ENCODE results near the gene ENTPD7.
"Not testable (repeated sequence)": the region's sequence is repeated elsewhere in the genome, so short reads cannot be mapped to it uniquely, and the experiment has no call there.

The ENTPD7 gene

DNA sequence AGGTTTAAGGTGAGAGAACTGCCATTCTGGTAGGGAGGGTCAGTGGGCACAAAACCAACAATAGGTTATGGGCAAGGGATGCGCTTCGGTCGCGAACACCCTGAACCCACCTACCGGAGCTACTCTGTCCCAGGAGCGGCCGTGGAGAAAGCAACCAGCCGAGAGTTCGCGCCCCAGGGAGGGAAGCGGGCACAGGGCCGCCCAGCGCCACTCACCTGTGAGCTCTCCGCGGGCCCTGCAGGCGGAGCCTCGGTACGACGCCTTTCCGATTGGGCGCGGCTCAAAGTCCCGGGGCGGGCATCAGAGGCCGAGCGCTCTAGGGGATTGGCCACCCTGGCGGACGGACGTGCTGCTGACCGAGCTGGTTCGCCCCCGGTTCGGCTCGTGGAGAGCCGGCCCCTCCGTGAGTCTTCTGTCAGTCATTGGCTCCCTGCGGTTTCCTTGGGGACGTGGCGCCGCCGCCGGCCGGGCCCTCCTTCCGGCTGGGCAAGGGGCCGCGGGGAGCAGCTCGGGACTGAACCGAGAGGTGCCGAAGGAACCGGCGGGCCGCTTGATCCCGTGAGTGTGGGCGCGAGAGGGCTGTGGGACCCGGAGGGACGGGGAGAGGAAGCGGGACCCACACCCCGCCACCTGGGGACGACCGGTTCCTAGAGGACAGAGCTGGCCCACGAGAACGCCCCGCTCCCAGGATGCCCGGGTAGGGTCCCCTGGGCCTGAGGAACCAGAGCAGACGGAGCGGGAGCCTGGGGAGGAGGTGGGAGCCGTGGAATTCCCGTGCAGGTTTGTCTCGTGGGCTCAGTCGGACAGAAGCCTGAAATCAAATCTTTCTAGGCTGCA lies at the start of gene ENTPD7:
Gene ENTPD7, plus strand, starts transcription at position 479 of the 837 bp plus-strand sequence. CDS start 448 bp downstream, outside the sequence.
- peak; percentile 97 for DNase-seq

DNA sequence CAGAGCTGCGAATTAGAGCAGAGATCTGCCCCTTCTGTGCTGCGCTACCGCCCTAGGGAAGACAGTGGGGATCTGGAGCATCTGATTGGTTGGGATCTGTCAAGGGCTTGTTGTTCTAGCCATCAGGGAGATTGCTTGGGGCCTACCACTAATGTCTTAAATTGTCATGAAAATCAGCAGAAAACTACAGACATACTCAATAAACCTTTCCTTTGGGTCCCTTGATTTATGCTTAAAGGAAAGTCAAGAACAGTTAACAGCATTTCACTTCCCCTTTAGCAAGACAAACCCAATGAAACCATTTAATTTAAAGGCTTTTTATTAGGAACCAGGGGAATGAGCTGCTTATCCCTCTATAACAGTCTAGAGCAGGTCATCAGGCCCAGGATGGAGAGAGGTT lies 49.1 kb upstream of the ENTPD7 start:
- DNase-seq, result no peak

DNA sequence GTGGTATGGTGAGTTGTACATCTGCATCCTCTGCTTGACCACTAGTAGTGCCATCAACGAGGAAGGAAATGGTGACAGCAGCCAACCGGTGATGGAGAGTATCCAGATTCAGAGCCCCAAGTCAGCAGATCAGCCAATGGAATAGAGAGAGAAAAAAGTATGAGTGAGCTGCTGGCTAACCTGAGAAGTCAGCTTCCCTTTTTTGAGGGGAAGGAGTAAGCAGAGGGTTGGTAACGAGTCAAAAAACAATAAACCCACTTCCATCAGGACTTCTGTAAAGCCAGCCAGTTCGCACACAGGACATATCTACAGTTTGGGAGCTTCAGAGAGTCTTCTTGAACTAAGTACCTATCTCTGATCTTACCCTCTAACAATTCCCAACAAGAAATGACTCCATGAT lies 48.0 kb upstream of the ENTPD7 start:
- no peak for DNase-seq

DNA sequence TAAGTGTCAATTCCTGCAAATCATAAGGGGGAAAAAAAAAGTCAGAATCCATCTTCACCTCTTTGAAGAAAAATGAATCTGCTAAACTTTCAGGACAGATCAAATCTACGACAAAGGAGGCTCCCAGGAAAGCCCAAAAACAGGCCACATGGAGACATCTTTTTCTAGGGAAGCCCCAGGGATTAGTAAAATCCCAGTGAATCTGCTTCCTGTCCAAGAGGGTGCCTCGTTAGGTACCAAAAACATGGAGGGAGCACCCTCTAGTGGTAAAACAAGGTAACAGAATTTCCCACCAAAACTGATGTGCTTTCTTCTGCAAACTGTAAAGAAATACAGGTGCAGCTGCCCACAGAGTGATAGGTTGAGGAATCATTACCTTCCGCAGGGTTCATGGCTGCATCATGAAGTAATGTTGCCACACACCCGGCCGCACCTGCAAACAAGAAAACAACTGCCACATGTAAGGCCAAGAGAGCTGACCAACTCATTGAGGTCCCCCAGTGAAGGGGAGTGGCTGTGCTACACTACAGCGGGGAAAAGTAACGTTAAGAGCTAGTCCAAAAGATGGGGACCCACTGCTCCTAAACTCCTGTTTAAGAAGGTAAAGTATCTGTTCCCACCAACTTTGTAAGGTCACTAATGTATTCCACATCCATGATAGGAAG lies 47.0 kb upstream of the ENTPD7 start:
- DNase-seq, result peak; percentile 67

DNA sequence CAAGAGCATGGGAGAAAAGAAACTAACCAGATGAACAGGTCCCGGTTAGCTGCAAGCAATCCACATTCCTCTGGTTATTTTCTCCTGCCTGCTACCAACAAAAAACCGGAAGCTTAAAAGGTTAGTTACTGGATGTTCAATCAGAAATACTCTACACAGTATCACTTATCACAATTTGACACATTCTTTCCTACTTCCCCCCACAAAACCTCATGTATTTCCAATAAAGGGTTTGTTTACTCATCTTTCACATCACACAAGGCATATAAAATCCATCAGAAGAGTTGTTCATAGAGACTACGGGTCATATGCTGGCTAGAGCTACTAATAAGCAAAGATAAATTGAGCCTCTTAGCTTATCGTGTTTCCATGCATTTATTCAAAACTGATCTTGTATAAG lies 43.9 kb upstream of the ENTPD7 start:
- DNase-seq, result no peak

DNA sequence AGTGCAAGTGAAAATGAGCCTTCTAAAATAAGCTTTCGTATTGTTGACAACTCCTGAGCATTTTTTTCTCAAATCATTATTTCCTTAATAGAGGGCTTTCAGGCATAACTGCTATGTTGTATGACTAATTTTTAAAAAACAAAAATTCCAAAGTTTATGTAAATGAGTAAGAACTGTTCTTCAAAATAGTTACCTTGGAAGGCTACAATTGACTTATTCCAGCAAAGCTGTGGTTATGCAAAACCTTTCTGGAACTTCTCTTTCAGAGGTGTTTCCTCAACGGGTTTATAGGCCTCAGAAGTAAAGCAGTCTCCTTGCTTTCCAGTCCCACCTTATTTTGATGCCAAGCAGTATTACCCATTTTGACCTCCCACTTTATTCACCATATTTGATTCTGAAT lies 41.6 kb upstream of the ENTPD7 start:
- no peak for DNase-seq

GRCh38 chr10:99619090-99619800 lies 40.1 kb upstream of the ENTPD7 start:
- peak; percentile 31 for DNase-seq

DNA sequence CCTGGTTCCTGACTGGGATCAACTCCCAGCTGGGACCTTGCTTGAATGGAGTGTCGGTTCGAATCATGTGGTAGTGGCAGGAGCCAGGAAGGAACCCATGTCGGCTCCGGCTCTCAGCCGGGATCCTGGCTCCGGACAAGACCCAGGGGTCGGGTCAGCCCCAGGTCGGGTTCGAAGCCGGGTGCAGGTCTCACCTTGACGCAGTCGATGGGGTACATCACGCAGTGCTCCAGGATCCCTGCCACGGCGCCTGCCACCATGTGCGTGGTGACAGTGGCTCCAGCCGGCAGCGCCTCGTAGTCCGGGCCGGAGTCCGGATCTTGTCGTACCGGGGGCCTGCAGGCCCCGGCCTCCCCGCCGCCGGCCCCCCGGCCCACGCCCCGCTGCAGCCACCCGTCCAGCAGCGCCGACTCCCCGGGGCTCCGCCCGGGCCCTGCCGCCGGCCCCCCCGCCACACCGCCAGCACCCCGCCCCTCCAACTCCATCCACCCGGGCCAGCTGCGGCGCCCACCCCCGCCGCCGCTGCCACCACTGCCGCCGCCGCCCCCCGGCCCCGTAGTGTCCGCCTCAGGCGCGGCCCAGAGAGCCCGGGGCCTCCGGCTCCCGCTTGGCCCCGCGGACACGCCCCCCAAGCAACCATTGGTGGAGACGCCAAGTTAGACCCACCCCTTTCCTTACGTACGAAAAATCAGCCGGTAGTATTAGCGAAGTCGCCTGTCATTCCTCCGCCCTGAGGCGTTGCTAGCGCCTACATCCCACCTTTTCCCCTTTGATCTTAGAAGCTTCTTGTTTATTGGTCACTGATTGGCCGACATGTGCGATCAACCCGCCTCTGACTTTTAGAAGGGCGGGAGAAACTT lies 39.2 kb upstream of the ENTPD7 start, which contains the start of gene SLC25A28:
Gene SLC25A28, minus strand, starts transcription at position 589 of the 860 bp plus-strand sequence. Its CDS starts 104 bp downstream, at position 485.
- peak; percentile 100 for DNase-seq

DNA sequence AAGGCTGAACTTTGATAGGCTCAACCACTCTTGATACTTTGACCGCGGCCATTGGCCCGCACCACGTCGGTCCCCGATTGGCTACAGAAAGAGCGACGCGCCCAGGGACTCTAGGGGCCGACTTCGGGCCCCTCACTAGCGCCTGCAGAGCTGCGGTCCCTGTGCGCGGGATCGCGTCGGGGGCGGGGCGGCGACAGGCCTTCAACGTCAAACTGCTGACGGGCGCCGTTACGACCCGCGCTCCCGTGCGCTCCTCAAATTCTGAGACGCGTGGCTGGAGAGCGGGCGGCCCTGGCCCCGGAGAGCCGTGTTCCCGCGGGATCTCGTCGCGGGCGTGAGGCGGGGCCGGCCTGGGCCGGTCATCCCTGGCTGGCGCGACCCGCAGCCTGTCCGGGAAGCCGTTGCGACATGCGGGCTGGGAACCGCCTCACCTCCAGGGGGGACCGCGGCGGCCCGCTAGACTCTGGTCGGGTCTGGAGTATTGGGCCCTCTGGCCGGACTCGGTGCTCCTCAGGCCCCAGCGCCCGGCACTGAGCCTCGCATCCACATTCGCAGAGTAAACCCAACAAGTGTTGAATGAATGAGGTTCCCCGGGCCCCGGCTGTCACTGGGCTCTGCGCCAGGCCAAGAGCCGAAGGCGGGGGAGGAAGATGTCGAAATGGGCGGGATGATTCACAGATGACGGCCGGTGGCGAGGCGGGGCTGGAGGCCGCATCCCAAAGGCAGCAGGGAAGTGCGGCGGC lies 38.4 kb upstream of the ENTPD7 start:
- DNase-seq, result peak; percentile 95

- DNase-seq, result no peak
Observed at GRCh38 chr10:99621454-99622251, 37.7 kb upstream of the ENTPD7 start.

DNA sequence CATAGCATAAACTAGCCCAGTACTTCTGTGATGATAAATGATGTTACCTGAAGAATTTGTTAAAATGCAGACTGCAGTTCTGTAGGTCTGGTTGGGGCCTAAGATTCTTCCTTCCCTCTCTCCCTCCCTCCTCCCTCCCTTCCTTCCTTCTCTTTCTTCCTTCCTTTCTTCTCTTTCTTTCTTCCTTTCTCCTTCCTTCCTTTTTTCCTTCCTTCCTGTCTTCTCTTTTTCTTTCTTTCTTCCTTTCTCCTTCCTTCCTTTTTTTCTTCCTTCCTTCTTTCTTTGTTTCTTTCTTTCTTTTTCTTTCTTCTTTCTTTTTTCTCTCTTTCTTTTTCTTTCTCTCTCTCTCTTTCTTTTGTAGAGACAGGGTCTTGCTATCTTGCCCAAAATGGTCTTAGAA lies 35.4 kb upstream of the ENTPD7 start:
- no peak for DNase-seq

- DNase-seq, result not testable (repeated sequence)
Observed at GRCh38 chr10:99625124-99625523, 34.2 kb upstream of the ENTPD7 start.

GRCh38 chr10:99628923-99629624 lies 30.2 kb upstream of the ENTPD7 start:
- no peak for DNase-seq

DNA sequence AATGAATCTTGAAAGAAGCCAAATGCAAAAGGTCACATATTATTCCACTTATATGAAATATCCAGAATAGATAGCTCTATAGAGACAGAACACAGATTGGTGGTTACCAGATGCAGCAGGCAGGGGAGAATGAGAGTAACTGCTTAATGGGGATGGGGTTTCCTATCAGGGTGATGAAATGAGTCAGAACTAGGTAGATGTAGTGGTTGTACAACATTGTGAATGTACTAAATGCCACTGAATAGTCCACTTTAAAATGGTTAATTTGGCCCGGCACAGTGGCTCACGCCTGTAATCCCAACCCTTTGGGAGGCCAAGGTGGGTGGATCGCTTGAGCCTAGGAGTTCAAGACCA lies 29.7 kb upstream of the ENTPD7 start:
- no peak for DNase-seq

DNA sequence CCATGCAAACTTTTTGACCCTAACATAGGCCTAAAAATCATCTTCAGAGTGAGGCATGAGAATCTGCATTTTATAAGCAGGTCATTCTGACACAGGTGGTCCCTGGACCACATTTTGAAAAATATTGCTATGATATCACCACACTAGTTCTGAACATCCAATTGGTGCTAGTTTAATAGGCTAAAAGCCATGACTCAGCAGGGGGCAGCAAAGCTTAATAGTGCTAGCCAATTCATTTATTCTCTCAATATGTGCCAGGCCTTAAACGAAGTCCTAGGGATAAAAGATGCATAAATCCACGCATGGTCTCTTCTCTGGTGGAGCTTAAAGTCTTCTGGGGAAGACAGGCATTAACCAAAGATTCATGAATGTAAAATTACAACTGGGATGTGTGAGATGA lies 28.9 kb upstream of the ENTPD7 start:
- peak; percentile 56 for DNase-seq

- DNase-seq, result no peak
Observed at GRCh38 chr10:99630991-99631390, 28.3 kb upstream of the ENTPD7 start.

- DNase-seq, result peak; percentile 34
Observed at GRCh38 chr10:99631496-99631895, 27.8 kb upstream of the ENTPD7 start.

GRCh38 chr10:99633832-99634231 lies 25.5 kb upstream of the ENTPD7 start:
- DNase-seq, result no peak

GRCh38 chr10:99647601-99648151 lies 11.6 kb upstream of the ENTPD7 start:
- DNase-seq, result no peak

- DNase-seq, result no peak
Observed at GRCh38 chr10:99648717-99649116, 10.6 kb upstream of the ENTPD7 start.

Measured in EL (cell line).